GOT3 (cell line): ENCODE measurements around the gene SLC38A10.
A peak's percentile ranks its signal among the peaks of the same experiment; 100 is the strongest.
"Not testable (repeated sequence)": the region's sequence is repeated elsewhere in the genome, so short reads cannot be mapped to it uniquely, and the experiment has no call there.

ENCODE experiments used
- DNase-seq: peaks from one replicate; lab custom pipeline; 2025; ENCODE audit warnings: mixed read lengths; lab: John Stamatoyannopoulos, UW

SLC38A10 gene

DNA sequence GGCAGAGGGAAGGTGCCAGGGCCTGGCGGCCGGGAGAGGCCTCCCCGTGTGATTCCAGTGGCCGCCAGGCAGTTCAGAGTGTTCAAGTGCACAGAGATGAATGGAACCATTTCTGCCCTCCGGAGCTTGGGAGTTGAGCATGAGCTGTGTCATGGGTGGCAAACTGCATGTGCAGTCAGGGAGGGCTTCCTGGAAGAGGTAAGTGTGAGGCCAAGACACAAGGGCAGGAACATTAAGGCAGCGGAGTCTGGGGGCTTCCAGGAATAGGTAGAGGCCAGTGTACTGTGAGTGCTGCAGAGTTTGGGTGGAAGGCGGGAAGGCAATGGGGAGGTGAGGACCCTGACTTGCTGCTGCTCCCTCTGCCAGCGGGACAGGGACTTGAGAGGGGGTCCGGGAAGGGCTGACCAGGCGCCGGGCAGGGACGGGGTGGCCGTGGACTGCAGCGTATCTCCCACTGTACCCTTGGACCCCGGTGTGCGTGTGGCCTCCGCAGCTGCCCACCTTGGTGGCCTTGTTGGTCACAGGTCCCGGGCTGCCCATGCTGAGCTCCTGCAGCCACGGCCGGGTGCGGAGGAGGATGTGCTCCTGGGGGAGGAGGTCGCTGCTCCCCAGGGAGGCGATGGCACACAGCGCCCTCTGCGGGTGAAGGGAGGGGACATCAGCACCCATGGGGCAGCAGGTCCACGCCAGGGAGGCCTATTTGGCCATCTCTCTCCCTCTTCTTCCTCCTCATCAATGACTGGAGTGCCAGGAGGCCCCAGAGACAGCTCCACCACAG, 64.9 kb downstream of the SLC38A10 start:
- no peak for DNase-seq

DNA sequence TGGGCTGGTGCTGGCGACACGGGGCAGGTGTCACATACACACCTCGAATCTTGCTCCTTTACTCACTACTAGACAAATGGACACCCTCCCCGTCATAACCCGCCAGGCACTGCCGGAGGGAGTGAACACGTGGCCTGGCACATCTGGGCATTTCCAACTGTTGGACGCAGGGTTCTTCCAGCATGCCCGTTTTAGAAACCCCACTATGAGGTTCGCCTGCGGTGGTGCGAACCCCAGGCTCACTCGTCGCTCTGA, 65.5 kb downstream of the SLC38A10 start:
- DNase-seq = no peak

DNA sequence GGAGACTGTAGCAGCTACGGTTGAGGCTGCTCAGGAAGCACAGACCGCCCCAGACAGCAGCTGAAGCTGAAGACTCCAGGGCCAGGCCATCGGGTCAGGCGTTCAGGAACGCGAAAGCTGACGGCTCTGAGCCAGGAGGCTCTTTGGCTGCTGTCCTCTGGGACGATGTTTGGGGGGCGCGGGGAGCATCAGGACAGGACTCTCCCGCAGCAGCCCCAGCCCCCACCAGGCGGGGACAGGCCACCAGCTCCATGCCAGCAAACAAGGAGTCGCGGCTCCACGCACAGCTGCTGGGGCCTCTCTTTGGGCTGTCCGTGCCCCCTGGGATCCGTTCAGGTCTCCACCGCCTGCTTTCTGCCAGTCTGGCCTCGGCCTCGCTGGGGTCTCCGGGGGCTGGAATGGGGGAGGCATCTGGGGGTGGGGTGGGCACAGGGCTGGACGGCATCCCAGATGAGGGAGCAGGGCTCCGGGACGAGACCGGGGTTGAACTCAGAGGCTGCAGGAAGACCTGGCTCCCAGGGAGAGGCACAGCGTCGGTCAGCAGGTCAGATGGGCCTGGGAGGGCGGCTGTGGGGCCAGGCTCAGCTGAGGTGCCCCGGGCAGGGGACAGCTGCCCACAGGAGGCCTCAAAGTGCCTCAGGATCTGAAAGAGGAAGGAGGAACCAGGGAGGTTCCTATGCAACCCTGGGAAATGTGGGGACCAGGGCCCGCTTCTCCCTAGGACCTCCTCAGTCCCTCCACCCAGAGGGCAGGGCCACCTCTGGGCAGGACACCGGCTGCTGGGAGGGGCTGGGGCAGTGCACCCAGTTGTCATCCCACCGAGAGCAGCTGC, 66.1 kb downstream of the SLC38A10 start:
- no peak for DNase-seq

DNA sequence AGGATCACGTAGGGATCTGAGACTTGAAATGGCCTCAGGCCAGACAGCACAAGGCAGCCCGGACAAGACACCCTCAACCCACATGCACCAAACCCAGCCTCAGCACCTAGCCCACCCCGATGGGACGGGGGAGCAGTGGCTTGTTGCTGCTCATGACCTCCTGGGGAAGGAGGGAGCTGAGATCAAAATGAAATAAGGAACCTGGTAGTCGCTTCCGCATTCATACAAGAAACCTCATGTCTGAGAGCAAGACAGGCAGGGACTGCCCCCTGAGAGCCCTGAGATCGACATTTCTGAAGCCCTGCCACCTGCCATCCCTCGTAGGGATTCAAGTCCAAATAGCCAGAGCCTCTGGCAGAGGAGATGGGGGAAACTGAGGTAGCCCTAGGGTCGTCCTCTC, 66.7 kb downstream of the SLC38A10 start:
- no peak for DNase-seq

DNA sequence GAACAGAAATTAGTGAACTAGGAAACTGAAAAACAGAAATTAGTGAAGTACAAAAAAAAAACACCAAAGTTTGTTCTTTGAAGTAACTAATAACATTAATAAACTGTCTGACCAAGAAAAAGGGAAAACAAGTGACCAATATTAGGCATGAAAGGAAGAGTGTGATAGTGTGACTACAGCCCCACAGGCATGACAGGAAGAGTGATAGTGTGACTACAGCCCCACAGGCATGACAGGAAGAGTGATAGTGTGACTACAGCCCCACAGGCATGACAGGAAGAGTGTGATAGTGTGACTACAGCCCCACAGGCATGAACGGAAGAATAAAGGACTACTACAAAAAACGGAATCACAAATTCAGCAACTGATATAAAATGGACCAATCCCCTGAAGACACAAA, 67.5 kb downstream of the SLC38A10 start:
- not testable (repeated sequence) for DNase-seq

DNA sequence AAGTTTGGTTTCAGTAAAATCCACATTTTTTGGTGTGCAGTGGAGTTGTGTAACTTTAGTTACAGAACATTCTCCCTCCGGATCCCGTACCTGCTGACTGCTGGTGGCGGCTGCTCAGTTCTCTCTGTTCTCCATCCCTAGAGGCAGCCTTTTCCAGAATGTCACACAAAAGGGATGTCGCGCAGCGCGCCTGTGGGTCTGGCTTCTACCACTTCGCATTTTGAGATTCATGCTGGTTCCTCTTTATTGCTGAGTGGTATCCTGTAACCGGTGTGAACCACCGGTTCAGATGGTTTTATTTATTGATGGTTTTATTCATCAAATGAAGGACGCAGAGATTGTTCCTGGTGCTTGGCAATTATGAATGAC, 71.4 kb downstream of the SLC38A10 start:
- DNase-seq = no peak

DNA sequence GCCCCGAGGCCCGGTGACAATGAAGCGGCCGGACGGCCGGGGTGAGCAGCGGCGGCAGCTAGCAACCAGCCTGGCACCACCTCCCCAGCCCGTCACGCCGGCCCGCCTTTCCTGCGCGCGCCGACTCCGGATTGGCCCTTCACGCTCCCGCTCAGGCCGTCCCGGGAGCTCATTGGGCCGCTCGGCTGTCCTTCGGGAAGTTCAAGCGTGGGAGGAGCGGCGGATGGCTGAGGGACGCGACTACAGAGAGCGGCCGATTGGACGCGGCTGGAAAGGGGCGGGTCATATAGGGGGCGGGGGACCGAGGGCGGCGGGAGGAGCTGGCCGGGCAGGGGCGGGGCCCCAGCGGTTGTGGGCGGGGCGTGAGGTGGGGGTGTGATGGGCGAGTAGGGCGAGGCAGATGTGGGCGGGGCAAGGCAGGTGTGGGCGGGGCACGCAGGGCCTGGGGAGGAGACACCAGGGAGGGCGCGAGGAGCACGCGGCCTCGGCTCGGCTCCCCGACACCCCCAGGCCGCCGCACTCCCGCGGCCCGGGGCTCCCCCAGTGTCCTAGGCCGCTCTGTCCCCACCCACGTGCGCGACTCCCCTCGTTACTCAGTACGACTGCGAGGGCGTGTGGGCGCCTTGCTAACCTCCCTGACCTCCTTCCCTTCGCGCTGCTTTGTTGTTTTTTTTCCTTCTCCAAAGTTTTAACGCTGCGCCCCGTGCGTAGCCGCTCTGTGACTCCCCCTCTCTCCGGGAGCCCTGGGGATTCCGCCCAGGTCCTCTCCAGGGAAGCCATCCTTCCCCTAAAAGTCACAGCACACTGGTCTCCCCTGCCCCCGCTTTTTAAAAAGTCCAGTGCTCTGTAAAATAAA, 72.0 kb downstream of the SLC38A10 start, which contains the start of gene CEP131:
CEP131 (minus strand) TSS at position 60 of the 856 bp plus-strand sequence. CDS start 2,909 bp downstream, outside the sequence.
- peak; percentile 96 for DNase-seq

DNA sequence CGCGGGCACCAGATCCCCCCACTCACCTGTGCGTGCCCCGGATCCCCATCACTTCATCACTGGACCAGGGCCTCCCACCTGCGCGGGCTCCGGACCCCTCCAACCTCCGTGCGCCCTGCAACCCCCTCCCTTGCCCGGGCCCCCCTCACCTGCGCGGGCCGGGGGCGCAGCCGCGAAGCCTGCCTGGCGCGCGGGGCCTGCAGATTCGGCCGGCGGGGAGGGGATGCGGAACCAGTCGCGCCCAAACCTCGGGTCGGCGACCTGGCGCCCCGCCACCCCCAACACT, 72.5 kb downstream of the SLC38A10 start:
- DNase-seq = no peak

DNA sequence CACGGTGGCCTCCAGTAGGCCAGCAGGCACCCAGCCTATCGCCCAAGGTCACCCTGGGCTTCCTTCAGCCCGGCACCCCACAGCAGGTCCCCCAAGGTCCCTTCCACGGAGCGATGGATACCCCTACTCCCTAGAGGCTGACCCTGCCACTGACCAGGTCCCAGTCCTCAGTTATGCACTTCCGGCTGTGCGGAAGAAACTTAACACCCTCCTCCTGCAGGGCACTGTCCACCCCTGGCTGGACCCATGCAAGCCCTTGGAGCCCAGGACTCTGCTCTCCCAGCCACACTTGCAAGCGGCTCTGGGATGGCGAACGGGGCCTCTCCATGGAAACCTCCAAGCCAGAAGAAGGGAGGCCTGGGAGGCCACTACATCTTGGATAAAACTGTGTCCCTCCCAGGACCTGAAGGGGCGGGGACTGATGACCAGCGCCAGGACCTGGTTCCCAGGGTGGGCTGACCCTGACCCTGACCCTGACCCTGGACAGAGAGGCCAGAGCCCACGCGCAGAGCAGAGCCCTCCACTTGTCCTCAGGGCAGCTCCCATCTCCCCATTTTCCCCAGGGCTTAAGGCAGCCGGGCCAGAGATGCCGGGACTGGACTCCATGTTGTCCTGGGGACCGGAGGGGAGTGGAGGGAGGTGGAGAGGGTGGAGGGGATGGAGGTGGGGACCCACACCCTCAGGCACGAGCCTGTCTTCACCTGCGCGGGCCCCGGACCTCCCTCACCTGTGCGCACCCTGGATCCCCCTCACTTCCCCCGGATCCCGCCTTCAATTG, 73.1 kb downstream of the SLC38A10 start:
- DNase-seq = no peak

DNA sequence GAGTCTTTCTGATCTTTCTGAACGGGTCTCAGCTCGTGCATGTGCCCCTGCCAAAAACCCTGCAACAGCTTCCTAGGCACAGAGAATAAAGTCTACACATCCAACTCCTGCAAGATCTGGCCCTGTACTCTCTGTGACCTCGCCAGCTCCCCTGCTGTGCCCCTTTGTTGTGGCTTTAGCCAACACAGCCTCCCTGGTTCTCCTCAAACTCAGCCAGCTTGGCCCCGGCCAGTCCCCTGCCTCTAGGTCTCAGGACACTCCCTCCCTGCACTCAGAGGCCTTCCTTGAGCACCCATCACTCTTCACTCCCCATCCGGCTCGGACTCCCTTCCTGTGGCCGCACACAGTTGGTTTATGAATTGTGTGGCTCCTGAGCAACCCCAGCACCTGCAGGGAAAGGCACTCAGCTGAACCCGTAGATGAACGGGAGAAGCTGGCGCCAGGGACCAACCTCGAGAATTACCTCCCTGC, 73.7 kb downstream of the SLC38A10 start:
- no peak for DNase-seq

DNA sequence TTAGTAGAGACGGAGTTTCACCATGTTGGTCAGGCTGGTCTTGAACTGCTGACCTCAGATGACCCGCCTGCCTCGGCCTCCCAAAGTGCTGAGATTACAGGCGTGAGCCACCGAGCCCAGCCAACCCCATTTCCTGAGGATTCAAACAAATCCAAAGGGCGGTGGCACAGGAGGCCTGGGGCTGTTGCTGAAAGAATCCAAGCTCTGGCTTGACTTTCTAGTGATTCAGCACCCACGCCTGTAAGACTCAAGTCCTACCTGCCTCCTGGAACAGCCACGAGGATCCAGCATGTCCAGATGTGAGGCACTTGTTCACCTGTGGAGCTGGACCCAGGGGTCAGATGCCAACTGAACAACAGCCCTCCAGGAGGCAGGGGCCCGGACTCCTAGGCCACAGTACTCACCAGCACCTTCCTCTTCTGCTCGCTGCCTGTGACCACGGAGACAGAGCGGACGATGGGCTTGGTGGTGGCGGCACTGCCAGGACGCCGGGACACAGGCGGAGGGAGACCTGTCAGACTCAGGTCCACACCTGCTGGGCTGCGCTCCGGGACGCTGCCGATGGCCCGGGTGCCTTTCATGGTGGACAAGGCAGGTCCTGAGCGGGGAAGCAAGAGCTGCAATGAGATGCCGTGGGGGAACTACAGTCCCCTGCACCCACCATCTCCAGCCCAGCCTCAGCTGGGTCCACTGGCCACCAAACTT, 75.5 kb downstream of the SLC38A10 start:
- DNase-seq = no peak

DNA sequence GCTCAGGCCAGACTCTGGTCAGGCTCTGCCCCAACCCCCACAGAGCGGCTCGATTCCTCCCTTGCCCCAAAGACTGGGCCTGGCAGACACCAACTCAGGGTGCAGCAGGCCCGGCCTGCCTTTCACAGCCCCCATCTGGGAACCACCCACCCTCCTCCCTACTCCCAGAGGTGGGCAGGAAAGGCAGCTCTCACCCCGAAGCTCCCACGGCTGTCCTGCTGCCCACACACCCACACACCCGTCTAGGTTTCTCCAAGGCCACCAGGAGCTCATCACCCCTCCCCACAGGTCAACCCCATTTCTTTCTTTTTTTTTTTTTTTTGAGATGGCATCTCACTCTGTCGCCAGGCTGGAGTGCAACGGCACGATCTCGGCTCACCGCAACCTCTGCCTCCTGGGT, 76.1 kb downstream of the SLC38A10 start:
- DNase-seq = no peak

DNA sequence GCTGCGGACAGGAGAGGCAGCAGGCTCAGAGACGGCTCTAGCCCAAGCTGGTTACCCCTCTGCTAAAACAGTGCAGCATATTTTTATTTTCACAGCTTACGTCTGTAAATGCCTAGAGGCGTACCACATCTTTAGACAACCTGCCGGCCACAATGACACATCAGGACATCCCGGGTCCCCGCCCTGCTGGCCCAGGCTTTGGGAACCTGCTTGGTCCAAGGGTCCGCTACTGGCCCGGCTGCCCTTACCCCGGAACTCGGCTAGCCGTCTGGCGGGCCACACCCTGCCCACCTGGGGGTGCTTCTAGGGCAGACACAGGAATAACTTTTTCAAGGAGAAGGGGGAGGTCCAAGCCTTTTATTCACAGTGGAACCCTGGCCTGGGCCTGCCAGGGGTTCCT, 76.6 kb downstream of the SLC38A10 start:
- no peak for DNase-seq

DNA sequence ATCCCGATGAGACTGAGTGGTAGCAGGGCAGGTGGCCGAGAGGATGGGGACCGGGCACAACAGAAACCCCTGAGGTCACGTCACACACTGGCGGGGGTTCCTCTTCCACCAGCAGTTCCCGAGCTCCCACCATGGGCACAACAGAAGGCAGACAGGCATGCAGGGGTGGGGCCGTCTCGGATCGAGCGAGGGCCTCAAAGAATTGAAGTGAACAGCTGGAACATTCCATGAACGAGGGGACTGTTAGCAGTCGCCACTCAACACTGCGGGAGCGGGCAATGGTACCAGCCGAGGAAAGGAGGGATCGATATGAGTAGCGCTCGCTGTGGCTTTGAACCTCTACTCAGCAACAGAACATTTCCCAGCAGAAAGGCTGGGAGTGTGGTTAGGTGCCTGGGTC, 77.6 kb downstream of the SLC38A10 start:
- no peak for DNase-seq

DNA sequence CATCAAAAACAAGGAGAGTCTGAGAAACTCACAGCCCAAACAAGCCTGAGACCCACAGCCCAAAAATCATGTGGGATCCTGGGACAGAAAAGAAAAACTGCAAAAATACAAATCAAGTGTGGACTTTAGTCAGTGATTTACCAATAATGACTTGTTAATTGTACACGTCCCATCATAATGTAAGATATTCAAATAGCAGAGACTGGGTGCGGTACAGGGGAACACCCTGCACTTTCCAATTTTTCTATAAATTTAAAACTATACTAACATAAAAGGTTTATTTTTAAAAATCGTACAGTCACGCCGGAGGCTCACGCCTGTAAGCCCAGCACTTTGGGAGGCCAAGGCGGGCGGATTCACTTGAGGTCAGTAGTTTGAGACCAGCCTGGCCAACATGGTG, 81.1 kb downstream of the SLC38A10 start:
- no peak for DNase-seq

DNA sequence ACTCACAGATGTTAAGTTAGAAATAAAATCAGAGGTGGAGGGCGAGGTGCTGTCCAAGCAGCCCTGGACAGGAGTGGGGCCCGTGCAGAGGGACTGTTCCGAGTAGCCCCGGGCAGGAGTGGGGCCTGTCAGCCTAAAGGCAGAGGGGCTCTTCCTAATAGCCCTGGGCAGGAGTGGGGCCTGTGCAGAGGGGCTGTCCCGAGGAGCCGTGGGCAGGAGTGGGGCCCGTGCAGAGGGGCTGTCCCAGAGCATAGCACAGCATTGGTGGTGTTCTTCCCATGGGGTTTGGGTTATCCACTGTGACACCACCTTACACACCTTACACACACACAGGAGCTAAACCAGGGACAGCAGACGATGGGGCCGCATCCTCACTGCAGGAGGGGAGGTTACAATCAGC, 82.7 kb downstream of the SLC38A10 start:
- no peak for DNase-seq

DNA sequence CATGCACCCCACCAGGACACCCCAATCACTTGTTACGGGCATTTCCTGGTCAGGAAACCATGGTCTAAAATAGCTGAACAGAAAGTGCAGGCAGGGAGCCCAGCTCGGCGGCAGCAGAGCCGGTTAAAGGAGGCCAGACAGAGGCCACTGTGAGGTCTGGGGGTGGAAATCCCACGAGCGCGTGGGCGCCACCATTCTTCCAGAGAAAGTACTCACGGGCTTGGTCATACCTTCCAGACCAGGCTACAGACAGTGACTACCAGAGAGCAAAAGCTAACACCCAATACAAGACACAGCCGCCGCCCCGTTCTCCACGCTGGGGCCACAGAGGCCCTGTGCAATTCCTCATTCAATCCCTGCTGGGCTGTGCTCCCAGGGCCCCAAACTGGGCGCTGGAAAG, 84.2 kb downstream of the SLC38A10 start:
- no peak for DNase-seq

DNA sequence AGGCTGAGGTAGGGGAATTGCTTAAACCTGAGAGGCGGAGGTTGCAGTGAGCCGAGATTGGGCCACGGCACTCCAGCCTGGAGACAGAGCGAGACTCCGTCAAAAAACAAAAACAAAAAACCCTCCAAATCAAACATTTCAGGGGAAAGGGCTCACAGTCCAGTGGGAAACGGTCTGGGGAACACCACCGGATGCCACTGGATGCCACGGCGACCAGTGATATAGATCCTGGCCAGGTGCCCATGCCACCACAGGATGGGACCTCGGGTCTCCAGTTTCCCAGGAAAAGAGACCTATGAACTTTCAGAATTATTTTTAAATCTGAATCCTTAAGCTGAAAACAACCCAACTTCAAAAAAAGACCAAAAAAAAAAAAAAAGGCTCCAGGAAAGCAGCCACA, 84.6 kb downstream of the SLC38A10 start:
- no peak for DNase-seq

DNA sequence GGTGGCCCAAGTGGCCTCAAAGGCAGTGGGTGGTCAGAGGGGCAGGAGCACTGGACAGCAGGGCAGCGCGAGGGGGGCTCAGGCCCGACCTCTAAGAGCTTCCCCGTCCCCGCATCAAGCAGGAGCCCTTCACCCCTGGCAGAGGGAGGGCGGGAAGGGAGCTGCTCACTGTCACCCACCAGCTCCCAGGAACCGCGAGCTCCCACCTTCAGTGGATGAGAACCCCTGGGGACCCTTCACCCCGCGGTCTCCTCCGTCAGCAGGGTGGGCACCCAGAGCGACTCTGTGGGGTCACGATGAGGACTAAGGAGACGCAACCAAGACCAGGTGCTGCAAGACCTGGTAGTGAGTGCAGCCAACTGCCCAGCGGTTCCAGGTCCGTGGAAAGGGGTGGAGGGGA, 86.0 kb downstream of the SLC38A10 start:
- no peak for DNase-seq

DNA sequence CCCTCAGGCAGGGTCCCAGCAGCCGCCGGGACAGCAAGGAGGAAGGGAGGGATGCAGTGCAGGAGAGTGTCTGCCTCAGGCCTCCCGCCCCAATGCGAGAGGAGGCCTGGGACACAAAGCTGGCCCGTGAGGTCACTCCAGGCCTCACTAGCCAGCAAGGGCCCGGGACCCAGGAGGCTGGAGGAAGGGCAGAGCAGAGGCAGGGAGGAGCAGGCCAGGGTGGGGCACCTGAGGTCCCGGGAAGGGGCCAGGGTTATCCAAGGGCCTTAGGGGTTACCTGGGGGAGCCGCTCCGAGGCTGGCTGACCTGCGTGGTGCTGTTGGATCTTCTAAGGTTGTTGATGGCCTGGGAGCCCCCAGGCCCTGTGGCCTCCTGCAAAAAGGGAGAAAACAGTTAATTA, 86.5 kb downstream of the SLC38A10 start:
- no peak for DNase-seq
